ENCODE results near the gene MOB3A.
A peak's percentile ranks its signal among the peaks of the same experiment; 100 is the strongest.
"Not testable (repeated sequence)": the region's sequence is repeated elsewhere in the genome, so short reads cannot be mapped to it uniquely, and the experiment has no call there.

Gene MOB3A

GRCh38 chr19:2096034-2096479 lies at the start of gene MOB3A:
Gene MOB3A (minus strand): TSS chr19:2096326. CDS start chr19:2078560, 17,766 bp downstream.
- peak; percentile 68 to 84 (median 73) for DNase-seq (ENCODE audit: low read depth in 3 of 3)

GRCh38 chr19:2145831-2146241 lies 49.7 kb upstream of the MOB3A start:
- no peak for DNase-seq (ENCODE audit: low read depth in 3 of 3)

GRCh38 chr19:2144190-2144589 lies 48.1 kb upstream of the MOB3A start:
- DNase-seq (ENCODE audit: low read depth in 3 of 3), result no peak

- no peak for DNase-seq (ENCODE audit: low read depth in 3 of 3)
Measured at GRCh38 chr19:2142173-2142829, 46.2 kb upstream of the MOB3A start.

- DNase-seq (ENCODE audit: low read depth in 3 of 3), result no peak
Measured at GRCh38 chr19:2140138-2140569, 44.0 kb upstream of the MOB3A start.

GRCh38 chr19:2139385-2140137 lies 43.4 kb upstream of the MOB3A start:
- DNase-seq (ENCODE audit: low read depth in 3 of 3), result no peak

- DNase-seq (ENCODE audit: low read depth in 3 of 3), result no peak
Measured at GRCh38 chr19:2138061-2138728, 42.1 kb upstream of the MOB3A start.

- no peak for DNase-seq (ENCODE audit: low read depth in 3 of 3)
Measured at GRCh38 chr19:2136796-2137195, 40.7 kb upstream of the MOB3A start.

- no peak for DNase-seq (ENCODE audit: low read depth in 3 of 3)
Measured at GRCh38 chr19:2135474-2136402, 39.6 kb upstream of the MOB3A start.

GRCh38 chr19:2132731-2133490 lies 36.8 kb upstream of the MOB3A start:
- no peak for DNase-seq (ENCODE audit: low read depth in 3 of 3)

GRCh38 chr19:2132191-2132590 lies 36.1 kb upstream of the MOB3A start:
- DNase-seq (ENCODE audit: low read depth in 3 of 3), result no peak

GRCh38 chr19:2131012-2131975 lies 35.2 kb upstream of the MOB3A start:
- not testable (repeated sequence) for DNase-seq (ENCODE audit: low read depth in 3 of 3)

GRCh38 chr19:2129892-2130770 lies 34.0 kb upstream of the MOB3A start:
- no peak for DNase-seq (ENCODE audit: low read depth in 3 of 3)

- DNase-seq (ENCODE audit: low read depth in 3 of 3), result no peak
Measured at GRCh38 chr19:2129486-2129885, 33.4 kb upstream of the MOB3A start.

GRCh38 chr19:2129022-2129421 lies 32.9 kb upstream of the MOB3A start:
- DNase-seq (ENCODE audit: low read depth in 3 of 3), result no peak

- not testable (repeated sequence) for DNase-seq (ENCODE audit: low read depth in 3 of 3)
Measured at GRCh38 chr19:2128252-2128651, 32.1 kb upstream of the MOB3A start.

- DNase-seq (ENCODE audit: low read depth in 3 of 3), result no peak
Measured at GRCh38 chr19:2127758-2128157, 31.6 kb upstream of the MOB3A start.

- no peak for DNase-seq (ENCODE audit: low read depth in 3 of 3)
Measured at GRCh38 chr19:2126879-2127518, 30.9 kb upstream of the MOB3A start.

Data from stimulated activated CD4-positive, alpha-beta T cell treated with anti-CD3 and anti-CD28 coated beads, TNF-alpha, amount 100 ng/mL, for 24 hours (primary cell).